Iris pigment epithelial cell (primary cell): ENCODE results near the gene NQO1.
"Not testable (repeated sequence)": the region's sequence is repeated elsewhere in the genome, so short reads cannot be mapped to it uniquely, and the experiment has no call there.

Experiments
- DNase-seq: peaks from one replicate; pipeline ENCODE4 v3.0.0-alpha.2; 2011; ENCODE audit warnings: low read depth

The NQO1 gene

DNA sequence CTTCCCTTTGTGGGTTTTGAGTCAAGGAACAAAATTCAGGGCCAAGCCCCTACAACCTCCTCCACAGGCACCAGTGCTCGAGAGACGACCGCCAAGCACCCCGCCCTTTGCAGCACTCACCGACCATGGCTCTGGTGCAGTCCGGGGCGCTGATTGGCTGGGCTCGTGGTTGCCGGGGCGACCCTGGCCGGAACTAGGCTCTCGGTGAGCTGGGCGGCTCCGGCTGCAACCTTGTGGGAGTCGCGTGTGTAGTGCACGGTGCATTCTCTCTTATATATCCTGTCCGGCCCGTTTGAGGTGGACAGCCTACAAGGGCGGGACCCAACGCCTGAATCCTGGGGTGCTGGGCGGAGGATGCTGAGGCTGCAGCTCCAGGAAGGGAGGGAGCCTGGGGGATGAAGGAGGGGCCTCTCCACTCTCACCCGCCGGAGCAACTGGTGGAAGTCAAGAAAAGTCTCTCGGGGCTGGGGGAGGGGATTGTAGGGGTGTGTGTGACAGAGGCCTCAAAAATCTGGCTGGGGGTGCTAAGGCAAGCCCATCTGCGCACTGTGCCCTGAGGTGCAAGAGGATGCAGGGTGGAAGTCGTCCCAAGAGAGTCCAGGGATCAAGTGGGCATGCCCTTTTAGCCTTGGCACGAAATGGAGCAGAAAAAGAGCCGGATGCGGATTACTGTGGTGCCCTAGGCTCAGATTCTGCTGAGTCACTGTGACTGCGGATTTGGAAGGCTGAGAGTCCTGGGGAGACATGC is at the start of gene NQO1:
Gene NQO1, minus strand, starts transcription at position 248 of the 748 bp plus-strand sequence. Its CDS starts 121 bp downstream, at position 127.
- DNase-seq, result peak; percentile 98

DNA sequence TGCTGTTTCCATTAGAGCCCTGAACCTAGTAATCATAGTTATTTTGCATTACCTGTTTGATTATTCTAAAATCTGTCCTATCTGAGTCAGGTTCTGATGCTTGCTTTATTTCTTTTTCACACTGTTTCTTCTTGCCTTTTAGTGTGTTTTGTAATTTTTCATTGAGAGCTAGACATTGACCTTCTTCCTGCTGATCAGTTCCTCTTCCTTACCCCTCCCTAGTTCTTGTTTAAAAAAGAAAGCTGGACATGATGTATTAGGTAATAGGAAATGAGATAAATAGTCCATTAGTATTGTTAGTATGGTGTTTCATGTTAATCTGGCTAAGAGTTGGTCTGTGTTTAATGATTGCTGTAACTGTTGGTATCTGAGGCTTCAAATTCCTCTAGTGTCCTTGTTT is 49.2 kb upstream of the NQO1 start:
- DNase-seq, result no peak

DNA sequence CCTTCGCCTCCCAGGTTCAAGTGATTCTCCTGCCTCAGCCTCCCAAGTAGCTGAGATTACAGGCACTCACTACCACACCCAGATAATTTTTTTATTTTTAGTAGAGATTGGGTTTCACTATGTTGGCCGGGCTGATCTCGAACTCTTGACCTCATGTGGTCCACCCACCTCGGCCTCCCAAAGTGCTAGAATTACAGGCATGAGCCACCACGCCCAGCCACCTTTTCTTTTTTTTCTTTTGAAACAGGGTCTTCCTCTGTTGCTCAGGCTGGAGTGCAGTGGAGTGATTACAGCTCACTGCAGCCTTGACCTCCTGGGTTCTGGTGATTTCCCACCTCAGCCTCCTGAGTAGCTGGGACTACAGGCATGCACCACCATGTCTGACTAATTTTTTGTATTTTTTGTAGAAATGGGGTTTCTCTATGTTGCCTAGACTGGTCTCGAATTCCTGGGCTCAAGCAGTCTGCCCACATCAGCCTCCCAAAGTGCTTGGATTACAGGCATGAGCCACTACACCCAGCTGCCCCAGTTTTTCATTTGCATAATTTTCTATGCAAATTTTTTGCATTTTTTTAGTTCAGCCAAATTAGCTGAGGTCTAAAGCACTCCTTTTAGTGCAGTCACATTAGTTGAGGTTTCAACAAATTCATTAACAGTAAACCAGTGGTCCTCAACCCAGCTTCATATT is 47.0 kb upstream of the NQO1 start:
- DNase-seq, result peak; percentile 54

DNA sequence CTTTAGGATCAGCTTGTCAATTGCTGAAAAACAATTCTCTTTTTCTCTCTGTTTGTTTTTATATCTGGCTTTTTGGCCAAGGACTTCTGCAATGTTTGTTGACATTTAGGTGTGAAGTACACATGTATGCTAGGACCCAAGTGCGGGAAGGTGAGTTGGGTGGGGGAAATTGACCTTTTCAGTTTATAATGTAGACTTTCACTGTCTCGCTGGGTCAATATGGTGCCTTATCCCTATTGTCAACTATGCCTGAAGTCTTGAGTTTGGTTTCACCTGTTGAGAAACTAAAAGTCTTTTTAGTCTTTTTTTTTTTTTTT is 45.2 kb upstream of the NQO1 start:
- DNase-seq, result no peak

DNA sequence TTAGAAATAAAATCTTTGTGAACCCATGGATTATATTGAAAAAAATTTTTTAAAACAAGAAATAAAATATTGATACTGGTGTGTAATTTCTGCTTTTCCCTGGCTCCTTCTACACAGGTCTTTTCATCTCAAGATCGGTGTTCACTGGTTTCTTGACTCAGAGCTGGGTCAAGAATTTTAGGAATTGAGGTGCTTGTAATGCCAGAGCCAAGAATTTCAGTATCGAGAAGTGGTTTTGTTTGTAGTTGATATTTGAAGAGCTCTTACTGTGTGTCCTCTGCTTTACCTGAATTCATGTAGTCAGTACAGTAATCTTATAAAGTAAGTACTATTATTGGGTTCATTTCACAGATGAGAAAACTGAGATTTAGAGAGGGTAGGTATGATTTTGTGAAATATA is 43.0 kb upstream of the NQO1 start:
- no peak for DNase-seq

DNA sequence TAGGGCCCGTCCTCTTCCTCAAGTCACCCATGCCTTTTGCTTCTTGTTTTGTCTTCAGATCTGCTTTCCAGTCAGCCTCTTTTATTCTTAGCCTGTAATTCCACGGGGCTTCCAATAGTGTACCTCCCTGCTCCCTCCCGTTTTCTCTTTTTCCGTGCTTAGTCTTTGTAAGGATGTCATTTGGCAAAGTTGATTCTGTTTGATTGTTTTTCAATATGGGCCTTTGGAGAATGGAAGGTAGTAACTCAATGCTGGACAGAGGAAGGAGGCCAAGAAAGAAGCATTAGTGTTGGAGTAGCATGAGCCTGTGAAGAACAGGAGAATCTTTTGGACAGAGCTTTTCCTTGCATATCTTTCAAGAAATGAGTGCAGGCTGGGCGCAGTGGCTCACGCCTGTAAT is 42.3 kb upstream of the NQO1 start:
- no peak for DNase-seq

DNA sequence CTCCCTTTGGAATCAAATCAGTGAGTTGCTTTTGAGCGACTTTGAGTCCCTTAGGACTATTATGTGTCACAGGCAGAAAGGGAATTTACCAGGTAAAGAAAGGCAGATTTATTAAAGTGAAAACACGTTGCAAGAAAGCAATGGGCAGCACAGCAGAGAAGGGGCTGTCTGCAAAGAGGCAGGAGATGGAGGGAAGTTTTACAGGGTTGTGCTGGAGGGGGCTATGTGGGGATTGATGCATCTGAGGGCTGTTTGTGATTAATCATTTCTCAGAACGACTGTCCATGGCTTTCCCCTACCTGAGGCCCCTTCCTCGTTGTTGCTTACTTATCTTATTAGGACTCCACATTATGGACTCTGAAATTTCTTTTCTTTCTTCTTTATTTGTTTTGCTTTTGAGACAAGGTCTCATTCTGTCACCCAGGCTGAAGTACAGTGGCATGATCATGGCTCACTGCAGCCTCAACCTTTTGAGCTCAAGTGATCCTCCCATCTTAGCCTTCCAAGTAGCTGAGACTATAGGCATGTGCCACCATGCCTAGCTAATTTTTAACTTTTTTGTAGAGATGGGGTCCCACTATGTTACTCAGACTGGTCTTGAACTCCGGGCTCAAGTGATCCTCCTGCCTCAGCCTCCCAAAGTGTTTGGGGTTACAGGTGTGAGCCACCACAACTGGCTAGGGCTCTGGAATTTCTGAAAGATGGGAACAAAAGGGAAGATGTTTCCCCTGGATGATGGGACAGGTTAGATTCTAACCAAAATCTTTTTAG is 41.3 kb upstream of the NQO1 start:
- DNase-seq, result no peak

DNA sequence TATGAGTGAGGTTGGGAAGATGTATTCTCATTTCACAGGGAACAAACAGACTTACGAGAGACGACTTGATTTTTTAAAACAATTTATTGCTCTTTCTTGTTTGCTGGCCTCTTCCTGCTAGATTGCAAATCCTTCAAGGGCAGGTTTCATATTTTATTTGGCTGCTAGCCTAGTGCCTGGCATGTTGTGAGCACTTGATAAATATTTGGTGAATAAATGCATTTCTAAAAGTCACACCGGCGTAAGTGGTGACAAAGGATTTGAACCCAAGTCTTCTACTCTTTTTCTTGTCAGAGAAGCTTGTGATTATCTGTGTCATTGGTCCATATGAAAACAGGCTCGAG is 37.2 kb upstream of the NQO1 start:
- peak; percentile 15 for DNase-seq

DNA sequence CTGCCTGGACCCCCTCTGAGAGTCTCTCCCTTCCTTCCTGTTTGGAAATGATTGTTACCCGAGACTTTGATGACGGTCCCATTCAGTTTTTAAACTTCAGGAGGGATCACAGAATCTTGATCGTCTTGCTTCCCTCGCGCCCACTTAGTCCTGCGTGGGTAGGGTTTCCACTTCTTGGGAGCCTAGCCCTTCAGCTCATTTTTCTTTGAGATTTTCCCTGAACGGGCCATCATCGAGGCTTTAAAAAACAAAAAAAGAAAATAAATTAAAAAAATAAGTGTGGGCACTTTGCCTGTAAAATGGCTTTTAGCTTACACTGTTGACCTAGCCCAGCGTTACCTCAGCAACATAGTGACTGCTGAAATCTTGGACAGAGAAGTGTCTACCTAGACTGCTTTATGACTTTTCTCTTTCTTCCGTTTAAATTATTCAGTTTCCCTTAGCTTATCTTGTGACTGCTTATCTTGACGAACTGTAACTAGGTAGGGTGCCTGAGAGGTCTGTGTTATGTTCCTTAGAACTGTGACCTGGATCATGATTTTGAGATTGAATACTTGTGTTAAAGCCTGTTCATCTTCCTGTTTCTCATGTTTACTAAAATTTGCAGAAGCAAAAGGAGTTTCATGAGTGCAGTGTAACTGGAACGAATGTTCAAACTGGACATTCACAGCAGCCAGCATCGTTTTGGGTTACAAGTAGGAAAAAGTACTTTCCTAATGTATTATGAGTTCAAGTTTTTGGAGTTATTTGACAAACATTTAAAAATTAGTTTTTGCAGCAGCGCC is 36.6 kb upstream of the NQO1 start:
- DNase-seq, result peak; percentile 63

DNA sequence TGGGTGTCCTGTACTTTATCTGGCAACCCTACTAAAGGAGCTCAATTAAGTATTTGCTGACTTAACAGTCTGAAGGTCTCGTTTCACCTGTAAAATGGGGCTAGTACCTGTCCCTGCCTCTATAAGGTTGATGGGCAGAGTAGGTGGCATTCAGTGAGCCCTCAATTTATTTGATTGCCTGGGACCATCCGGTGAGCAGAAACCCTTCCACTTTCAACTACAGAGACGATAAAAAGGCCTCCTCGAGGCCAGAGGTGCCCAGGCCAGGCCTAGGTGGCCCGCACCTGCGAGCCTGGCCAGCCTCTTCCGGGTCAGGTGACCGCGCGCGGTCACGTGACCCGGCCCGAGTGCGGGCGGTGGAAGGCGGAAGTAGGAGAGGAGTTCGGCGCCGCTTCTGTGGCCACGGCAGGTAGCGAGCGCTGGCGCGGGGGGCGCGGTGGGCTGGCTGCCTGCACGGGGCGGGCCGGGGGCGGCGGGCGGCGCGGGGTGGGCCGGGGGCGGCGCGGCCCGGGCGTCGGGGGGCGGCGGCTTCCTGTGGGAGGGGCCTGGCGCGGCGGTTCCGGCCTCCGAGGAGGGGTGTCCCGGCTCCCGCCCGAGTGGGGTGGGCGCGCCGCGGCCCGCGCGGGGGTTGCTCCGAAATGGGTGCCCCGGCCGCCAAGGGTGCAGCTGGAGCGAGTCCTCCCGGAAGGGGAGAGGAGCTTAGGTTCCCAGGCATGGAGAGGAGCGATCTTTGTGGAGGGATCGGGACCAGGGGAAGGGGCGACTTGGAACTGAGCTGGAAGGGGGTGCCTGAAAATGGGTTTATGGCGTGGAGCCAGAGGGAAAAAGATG is 35.8 kb upstream of the NQO1 start, which contains the start of gene WWP2:
Gene WWP2, plus strand, starts transcription at position 350 of the 831 bp plus-strand sequence. CDS start 24,679 bp downstream, outside the sequence.
- DNase-seq, result peak; percentile 48

DNA sequence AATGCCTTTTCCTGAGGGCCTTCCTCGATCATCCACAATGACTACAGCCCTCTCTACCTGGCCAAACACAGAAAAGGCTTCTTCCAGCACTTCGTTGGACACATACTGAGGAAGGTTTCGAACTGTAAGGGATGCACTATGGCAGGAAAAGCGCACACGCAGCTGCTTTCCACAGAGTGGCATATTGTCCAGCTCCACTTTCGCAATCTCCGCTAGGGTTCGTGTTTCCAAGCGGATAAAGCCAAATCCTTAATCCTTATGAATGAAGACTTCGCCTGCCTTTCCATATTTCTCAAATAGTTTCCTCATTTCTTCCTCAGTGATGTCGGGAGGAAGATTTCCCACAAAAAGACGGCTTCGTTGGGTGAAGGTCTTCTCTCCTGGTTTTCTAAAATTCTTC is 31.0 kb upstream of the NQO1 start:
- DNase-seq, result not testable (repeated sequence)

DNA sequence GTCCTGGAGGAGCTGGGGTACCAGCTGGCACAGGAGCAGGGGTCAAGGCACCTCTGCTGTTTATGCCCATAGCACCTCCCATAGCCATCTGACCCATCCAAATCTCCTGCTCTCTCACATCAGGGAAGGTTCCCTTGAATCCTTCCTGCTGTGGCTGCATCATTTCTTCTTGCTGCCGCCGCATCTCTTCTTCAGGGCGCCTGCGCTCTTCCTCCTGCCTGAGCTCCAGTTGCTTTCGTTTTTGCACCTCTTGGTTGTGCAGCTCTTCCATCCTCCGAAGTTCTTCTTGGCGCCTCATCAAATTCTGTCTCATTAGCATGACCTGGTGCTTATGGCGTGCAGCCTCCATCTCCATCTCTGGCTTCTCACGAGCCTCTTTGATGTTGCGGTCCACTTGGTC is 30.3 kb upstream of the NQO1 start:
- DNase-seq, result no peak

DNA sequence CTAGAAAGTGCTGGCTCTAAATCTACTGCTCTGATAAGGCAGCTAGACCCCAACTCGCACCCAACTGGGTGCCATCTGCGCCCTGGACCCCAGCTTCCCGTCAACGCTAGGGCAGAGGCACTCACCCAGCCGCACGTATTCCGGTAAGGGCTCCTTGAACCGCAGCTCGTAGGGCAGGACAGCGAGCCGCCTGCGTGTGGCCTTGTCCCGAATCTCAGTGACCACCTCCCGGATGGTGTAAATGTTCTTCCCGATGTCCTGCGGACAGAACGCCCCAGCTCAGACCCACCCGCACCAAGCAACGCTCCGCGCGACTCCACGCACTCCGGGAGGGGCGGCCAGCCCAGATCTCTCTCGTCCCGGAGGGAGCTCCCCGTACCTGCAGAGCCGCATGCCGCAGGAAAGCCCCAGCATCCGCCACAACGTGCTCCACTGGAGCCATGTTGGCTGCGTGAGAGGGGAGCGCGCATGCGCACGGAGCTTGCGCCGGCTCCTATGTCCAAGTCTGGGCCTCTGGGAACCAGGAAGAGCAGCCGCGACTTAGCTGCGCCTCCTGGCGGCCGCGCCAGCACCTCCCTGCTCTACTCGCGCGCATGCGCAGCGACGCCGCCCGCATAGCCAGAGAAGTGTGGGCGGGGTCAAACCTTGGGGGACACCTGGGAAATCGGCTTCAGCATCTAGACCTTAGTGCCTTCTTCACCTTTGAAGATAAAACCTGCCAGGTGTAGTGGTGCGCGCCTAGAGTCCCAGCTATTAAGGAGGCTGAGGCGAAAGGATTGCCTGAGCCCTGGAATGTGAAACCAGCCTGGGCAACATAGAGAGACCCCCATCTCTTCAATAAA is 28.3 kb upstream of the NQO1 start, which contains the start of gene NOB1:
Gene NOB1, minus strand, starts transcription at position 458 of the 842 bp plus-strand sequence. Its CDS starts 16 bp downstream, at position 442.
- peak; percentile 95 for DNase-seq

DNA sequence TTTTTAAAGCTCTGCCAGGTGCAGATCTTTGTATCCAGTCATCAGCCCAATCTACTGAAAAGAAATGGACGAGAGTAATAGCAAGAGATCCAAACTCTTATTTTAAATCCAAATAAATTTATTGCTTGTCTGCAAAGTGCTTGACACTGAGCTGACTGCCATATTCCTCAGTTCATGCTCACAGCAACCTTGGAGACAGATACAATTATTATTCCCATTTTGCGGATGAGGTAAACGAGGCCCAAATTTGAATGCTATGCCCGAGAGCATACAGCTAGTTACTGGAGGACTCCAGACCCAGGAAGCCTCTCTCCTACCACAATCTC is 27.7 kb upstream of the NQO1 start:
- DNase-seq, result no peak

DNA sequence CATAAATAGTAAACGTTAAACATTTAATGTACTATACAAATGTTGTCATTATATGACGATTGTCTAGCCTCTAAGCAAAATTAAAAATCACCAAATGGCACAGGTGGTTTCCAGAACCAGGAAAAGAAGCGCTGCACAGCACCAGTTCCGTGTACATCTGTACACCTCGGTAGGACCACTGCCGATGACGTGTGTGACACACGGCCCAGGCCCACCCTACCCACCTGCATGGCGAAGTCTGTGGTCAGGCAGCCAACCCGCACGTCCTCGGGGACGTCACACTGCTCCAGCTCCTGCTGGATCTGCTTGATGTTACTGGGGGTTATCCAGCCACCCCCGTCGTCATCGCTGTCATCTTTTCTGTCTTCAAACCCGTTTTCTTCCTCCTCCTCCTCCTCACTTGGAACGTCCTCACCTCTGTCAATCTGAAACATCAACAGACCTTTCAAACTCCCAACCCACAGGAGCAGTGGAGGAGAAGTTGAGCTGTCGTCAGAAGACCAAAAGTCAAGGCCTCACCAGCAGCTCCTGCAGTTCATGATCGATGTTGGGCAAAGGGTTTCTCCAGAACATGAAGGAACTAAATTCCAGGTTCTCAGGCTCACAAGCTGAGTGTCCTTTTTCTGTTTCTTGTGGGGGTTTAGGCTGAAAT is 22.5 kb upstream of the NQO1 start:
- no peak for DNase-seq

DNA sequence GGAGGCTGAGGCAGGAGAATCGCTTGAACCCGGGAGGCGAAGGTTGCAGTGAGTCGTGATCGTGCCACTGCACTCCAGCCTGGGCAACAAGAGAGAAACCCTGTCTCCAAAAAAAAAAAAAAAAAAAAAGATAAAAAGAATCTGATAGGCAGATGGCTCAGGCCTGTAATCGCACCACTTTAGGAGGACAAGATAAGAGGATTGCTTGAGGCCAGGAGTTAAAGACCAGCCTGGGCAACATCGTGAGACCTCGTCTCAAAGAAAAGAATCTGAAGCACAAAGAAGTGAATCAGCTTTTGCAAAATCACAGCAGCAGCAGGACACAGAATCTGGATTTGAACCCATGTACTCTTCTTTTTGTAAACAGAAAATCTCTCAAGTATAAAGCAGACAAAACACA is 20.8 kb upstream of the NQO1 start:
- no peak for DNase-seq

DNA sequence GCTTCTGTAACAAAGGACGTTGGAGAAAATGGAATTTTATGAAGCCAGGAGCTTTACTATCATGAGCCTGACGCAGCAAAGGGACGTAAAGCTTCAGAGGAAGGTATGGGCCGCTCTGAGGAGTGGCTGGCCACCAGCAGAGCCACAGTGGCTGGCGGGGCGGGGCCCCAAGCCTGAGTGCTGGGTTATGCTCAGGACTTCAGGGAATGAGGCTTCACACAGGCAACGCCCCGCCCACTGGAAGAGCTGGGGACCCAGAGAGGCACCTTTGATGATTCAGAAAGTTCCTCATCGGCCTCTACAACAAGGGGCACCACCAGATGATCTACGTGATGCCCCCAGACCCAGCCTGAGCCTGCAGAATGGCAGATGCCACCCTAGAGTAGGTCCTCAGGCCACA is 19.6 kb upstream of the NQO1 start:
- DNase-seq, result no peak

DNA sequence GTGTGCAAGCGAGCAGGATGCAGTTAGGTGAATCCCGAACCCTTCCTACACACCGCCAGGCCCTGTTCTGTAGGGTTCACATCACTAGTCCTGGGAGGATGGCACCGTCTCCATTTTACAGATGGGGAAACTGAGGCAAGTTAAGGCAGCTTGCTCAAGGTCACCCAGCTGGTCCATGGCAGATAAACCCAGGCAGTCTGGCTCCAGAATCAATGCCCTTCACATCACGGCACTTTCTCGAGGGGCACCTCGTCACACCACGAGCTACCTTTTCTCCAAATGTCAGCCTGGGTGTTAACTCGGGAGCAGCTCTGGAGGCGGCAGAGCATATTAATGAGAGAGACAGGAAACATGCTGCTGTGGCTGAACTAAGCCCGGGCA is 18.9 kb upstream of the NQO1 start:
- no peak for DNase-seq

DNA sequence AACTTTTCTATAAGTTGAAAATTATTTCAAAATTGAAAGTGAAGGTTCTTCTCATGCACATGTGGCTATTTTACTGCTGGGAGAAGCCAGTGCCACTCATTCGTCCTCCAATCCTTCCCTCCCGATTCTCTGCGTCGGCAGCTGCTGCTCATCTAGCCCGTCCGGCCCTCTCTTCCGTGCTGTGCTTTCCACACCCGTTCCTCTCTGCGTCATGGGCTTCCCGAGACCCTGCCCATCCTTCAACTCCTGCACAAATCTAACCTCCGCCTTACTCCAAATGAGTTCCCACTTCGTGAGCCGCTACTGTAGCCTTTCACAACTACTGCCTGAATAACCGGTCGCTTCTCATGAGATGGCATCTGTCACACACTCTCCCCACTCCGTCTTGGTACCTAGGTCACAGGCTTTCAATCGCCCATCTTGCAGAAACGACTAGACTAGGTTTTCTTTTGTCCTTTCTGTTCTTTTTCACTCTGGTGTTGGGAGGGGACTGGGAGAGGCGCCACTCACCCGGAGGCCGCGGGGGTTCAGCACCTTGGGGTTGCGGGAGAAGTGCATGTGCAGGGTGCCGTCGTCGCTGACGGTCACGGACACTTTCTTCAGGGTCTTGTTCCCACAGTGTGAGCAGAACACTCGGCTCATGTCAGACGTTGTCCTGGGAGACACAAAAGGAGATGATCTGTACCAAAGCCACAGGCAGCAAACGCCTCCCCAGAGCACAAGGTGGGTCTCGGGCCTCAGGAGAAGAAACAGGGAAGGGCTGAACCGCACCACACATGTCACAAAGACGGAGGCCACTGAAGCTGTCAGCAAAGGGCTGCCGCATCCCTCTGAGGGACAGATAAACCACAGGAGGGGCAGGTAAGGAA is 18.2 kb upstream of the NQO1 start:
- no peak for DNase-seq
